Retinal pigment epithelial cell (primary cell): ENCODE data around the gene S100A3.
"Not testable (repeated sequence)": the region's sequence is repeated elsewhere in the genome, so short reads cannot be mapped to it uniquely, and the experiment has no call there.

Source experiments
- DNase-seq: peaks from one replicate; pipeline ENCODE4 v3.0.0-alpha.2; 2010; ENCODE audit warnings: low read depth
- H3K4me3 ChIP-seq: 2 replicates; pipeline ENCODE4 v1.5.1; 2011; ENCODE audit warnings: mild to moderate bottlenecking, low read length, control low read depth, moderate library complexity
- CTCF ChIP-seq: conservative IDR thresholded peaks from 2 replicates; pipeline ENCODE4 v1.5.1; 2011; ENCODE audit warnings: low read depth, low read length, control low read depth, inconsistent platforms

S100A3 gene

GRCh38 chr1:153568367-153569099 is 19.5 kb upstream of the S100A3 start:
- no peak for DNase-seq
- TF ChIP-seq CTCF, result peak; percentile 98
- peak overlapping the region; percentile 24 for H3K4me3 ChIP-seq

GRCh38 chr1:153567621-153568366 is 18.7 kb upstream of the S100A3 start:
- H3K4me3 ChIP-seq, result no peak overlapping the region
- no peak for TF ChIP-seq CTCF
- DNase-seq, result no peak

GRCh38 chr1:153566414-153567371 is 17.6 kb upstream of the S100A3 start:
- TF ChIP-seq CTCF, result no peak
- H3K4me3 ChIP-seq, result no peak overlapping the region
- DNase-seq, result peak; percentile 98

- no peak within 1 kb of the TSS for H3K4me3 ChIP-seq
Measured at GRCh38 chr1:153565529-153566374, 16.7 kb upstream of the S100A3 start, which contains the start of gene S100A2. TSS of gene S100A2 (minus strand) at chr1:153565844. CDS start at chr1:153563877, 1,967 bp downstream.

GRCh38 chr1:153563991-153564390 is 14.9 kb upstream of the S100A3 start:
- no peak for TF ChIP-seq CTCF
- no peak overlapping the region for H3K4me3 ChIP-seq
- no peak for DNase-seq

More at GRCh38 chr1:153565529-153566374, 16.7 kb upstream of the S100A3 start, which contains the start of gene S100A2:
- TF ChIP-seq CTCF, result no peak
- DNase-seq, result peak; percentile 85

- TF ChIP-seq CTCF, result no peak
- DNase-seq, result no peak
- no peak overlapping the region for H3K4me3 ChIP-seq
Measured at GRCh38 chr1:153563483-153563901, 14.4 kb upstream of the S100A3 start.

- DNase-seq, H3K4me3 ChIP-seq: not testable (repeated sequence)
Measured at GRCh38 chr1:153562021-153562420, 13.0 kb upstream of the S100A3 start.
